Fibroblast of lung (primary cell): ENCODE measurements around the gene CLSTN2. TPM values are rescaled to one million over a fixed set of nuclear protein-coding genes. Genes with fewer than 3 reads are reported as not detected.

Experiments
- DNase-seq, 2 donors: peaks; one replicate each; pipeline versions ENCODE4 v3.0.0 to v3.0.0-alpha.2; 2010; ENCODE audit warnings: low read depth in 2 of 2
- H2AFZ ChIP-seq: 2 replicates; pipeline ENCODE4 v1.5.1; 2012; ENCODE audit warnings: low read length, control low read depth, inconsistent platforms
- H3K27ac ChIP-seq: 2 replicates; pipeline ENCODE4 v1.5.1; 2011; ENCODE audit warnings: low read length, control low read depth; ENCODE audit not compliant: insufficient read depth
- H3K27me3 ChIP-seq: 2 replicates; pipeline ENCODE4 v1.5.1; 2011; ENCODE audit warnings: mild to moderate bottlenecking, low read length; ENCODE audit not compliant: control insufficient read depth, insufficient read depth
- H3K36me3 ChIP-seq: 2 replicates; pipeline ENCODE4 v1.5.1; 2011; ENCODE audit warnings: low read length; ENCODE audit not compliant: control insufficient read depth, insufficient read depth
- H3K4me1 ChIP-seq: 2 replicates; pipeline ENCODE4 v1.5.1; 2011; ENCODE audit warnings: low read length; ENCODE audit not compliant: control insufficient read depth, insufficient read depth; ENCODE audit errors: extremely low read depth
- H3K4me2 ChIP-seq: 2 replicates; pipeline ENCODE4 v1.5.1; 2011; ENCODE audit warnings: low read length, control low read depth; ENCODE audit not compliant: insufficient read depth; ENCODE audit errors: extremely low read depth
- H3K4me3 ChIP-seq, 4 experiments: fragments of 200-600 bp in 1 of 4; sonication (generic) in 1 of 4; replicated peaks in 1 of 4; 2 replicates each; pipeline ENCODE4 v1.5.1; 2011 to 2016; ENCODE audit warnings: low read length in 4 of 4, low read depth in 3 of 4, mild to moderate bottlenecking in 3 of 4, control low read depth in 2 of 4, inconsistent platforms in 1 of 4, mixed read lengths in 1 of 4; ENCODE audit not compliant: insufficient read depth in 1 of 4; ENCODE audit errors: control extremely low read depth in 1 of 4
- H3K79me2 ChIP-seq: 2 replicates; pipeline ENCODE4 v1.5.1; 2012; ENCODE audit warnings: mild to moderate bottlenecking, low read length, inconsistent platforms; ENCODE audit not compliant: control insufficient read depth, insufficient read depth
- H3K9ac ChIP-seq: 2 replicates; pipeline ENCODE4 v1.5.1; 2011; ENCODE audit warnings: mild to moderate bottlenecking, low read length, control low read depth; ENCODE audit not compliant: insufficient read depth
- H3K9me3 ChIP-seq: 2 replicates; pipeline ENCODE4 v1.5.1; 2012; ENCODE audit warnings: low read depth, low read length; ENCODE audit not compliant: control insufficient read depth, insufficient read depth
- H4K20me1 ChIP-seq: 2 replicates; pipeline ENCODE4 v1.5.1; 2011; ENCODE audit warnings: low read length; ENCODE audit not compliant: control insufficient read depth, insufficient read depth; ENCODE audit errors: extremely low read depth
- EZH2 ChIP-seq: IDR thresholded peaks from 2 replicates; pipeline ENCODE4 v1.5.1; 2012; ENCODE audit warnings: low read length, control low read depth, mild to moderate bottlenecking; ENCODE audit errors: missing control alignments
- polyA plus RNA-seq, 2 donors: library from polyadenylated mRNA; depleted of rRNA in 1 of 2; stranded (reverse) in 1 of 2; unstranded in 1 of 2; fragments of >200 nt; gene quantifications; 2 replicates each; pipeline ENCODE4 v1.2.1, GENCODE V29; 2011 to 2012; ENCODE audit warnings: missing spikeins in 1 of 2
- total RNA-seq: library from RNA; depleted of rRNA; stranded (reverse); fragments of >200 nt; gene quantifications from 2 replicates; pipeline ENCODE4 v1.2.1, GENCODE V29; 2014
- TF ChIP-seq, protein P1 (sequence below), 2 donors: IDR thresholded peaks in 1 of 2; conservative IDR thresholded peaks in 1 of 2; 1 replicate in 1 of 2; 2 replicates in 1 of 2; pipeline ENCODE4 v1.5.1; 2011 to 2012; ENCODE audit warnings: low read length in 2 of 2, control low read depth in 1 of 2, inconsistent platforms in 1 of 2, low read depth in 1 of 2, mild to moderate bottlenecking in 1 of 2

CLSTN2 gene
- total and polyA plus RNA-seq, 2 donors (not counting 1 experiment from before 2014, with no cell fraction given) = under 0.01 to 1.3 TPM

DNA sequence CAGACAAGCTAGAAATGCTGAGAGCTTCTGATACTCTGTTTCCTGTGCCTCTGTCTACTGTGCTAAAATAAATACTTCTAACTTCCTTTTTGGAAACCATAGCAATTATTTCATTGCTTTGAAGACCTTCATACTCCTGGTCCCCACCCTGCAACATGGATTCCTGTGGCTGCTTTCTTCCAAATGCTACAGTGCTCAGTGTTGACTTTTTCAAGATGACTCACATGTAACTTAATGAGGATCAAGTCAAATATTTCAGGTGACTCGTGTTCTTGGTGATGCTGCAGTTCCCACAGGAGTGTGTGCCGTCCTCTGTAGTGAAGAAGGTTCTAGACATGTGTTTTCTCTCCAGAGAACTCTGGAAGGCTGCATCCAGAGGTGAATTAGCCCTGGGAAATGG lies 288.6 kb downstream of the CLSTN2 start:
- Histone ChIP-seq H3K27me3 (no peaks in the 10 kb centered on the region), H3K9me3 (no peaks in the 10 kb centered on the region), H3K4me3 (no peak overlapping the region), H4K20me1 (no peaks in the 10 kb centered on the region), H3K9ac (no peak overlapping the region), H3K27ac (no peak overlapping the region), H3K36me3 (no peaks in the 10 kb centered on the region), H2AFZ (no peak overlapping the region), H3K4me1 (no peaks in the 10 kb centered on the region), H3K79me2 (no peaks in the 10 kb centered on the region), H3K4me2 (no peak overlapping the region)
- peak in 1 of 2 donors; percentile 91 for DNase-seq
- TF ChIP-seq, protein P1, sequence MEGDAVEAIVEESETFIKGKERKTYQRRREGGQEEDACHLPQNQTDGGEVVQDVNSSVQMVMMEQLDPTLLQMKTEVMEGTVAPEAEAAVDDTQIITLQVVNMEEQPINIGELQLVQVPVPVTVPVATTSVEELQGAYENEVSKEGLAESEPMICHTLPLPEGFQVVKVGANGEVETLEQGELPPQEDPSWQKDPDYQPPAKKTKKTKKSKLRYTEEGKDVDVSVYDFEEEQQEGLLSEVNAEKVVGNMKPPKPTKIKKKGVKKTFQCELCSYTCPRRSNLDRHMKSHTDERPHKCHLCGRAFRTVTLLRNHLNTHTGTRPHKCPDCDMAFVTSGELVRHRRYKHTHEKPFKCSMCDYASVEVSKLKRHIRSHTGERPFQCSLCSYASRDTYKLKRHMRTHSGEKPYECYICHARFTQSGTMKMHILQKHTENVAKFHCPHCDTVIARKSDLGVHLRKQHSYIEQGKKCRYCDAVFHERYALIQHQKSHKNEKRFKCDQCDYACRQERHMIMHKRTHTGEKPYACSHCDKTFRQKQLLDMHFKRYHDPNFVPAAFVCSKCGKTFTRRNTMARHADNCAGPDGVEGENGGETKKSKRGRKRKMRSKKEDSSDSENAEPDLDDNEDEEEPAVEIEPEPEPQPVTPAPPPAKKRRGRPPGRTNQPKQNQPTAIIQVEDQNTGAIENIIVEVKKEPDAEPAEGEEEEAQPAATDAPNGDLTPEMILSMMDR (conservative IDR thresholded peaks at IDR 0.05 in 1 of 2, IDR thresholded peaks at IDR 0.05 in 1 of 2; ENCODE audit: low read depth in 1 of 2, low read length in 2 of 2) = no peak
- no peak for TF ChIP-seq EZH2

DNA sequence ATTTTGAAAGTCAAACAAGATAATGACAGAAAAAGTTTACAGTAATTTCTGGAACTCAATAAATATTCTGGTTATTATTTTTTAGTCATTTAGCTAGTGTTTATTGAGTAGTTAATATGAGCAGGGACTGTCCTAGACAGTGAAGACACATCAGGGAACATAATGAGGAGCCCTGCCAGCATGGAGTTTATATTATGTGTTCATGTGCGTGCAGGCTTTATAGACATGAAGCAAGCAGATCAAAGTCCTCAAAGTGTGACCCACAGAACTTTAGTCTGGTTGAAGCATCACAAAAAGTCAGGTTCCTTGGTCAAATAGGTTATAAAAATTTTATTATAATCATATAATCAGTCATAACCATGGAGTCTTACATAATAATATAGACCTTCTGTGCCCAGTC lies 289.3 kb downstream of the CLSTN2 start:
- no peaks in the 10 kb centered on the region for H3K27me3 ChIP-seq
- no peaks in the 10 kb centered on the region for H3K79me2 ChIP-seq
- H3K4me2 ChIP-seq = no peak overlapping the region
- no peaks in the 10 kb centered on the region for H3K4me1 ChIP-seq
- H2AFZ ChIP-seq = no peak overlapping the region
- H3K9ac ChIP-seq = no peak overlapping the region
- H3K27ac ChIP-seq = no peak overlapping the region
- H3K9me3 ChIP-seq = no peaks in the 10 kb centered on the region
- no peak for TF ChIP-seq EZH2
- TF ChIP-seq, protein P1 (conservative IDR thresholded peaks at IDR 0.05 in 1 of 2, IDR thresholded peaks at IDR 0.05 in 1 of 2; ENCODE audit: low read depth in 1 of 2, low read length in 2 of 2) = no peak
- no peak overlapping the region for H3K4me3 ChIP-seq
- H4K20me1 ChIP-seq = no peaks in the 10 kb centered on the region
- H3K36me3 ChIP-seq = no peaks in the 10 kb centered on the region
- DNase-seq = no peak

GRCh38 chr3:140225996-140226395 lies 291.0 kb downstream of the CLSTN2 start:
- no peak for TF ChIP-seq EZH2
- TF ChIP-seq, protein P1 (conservative IDR thresholded peaks at IDR 0.05 in 1 of 2, IDR thresholded peaks at IDR 0.05 in 1 of 2; ENCODE audit: low read depth in 1 of 2, low read length in 2 of 2) = no peak
- H3K9me3 ChIP-seq = no peaks in the 10 kb centered on the region
- no peaks in the 10 kb centered on the region for H3K4me1 ChIP-seq

More at GRCh38 chr3:140225996-140226395, 291.0 kb downstream of the CLSTN2 start:
- peak in 1 of 2 donors; percentile 13 for DNase-seq
- H2AFZ ChIP-seq = no peak overlapping the region
- no peaks in the 10 kb centered on the region for H3K36me3 ChIP-seq
- H4K20me1 ChIP-seq = no peaks in the 10 kb centered on the region
- H3K79me2 ChIP-seq = no peaks in the 10 kb centered on the region
- H3K27me3 ChIP-seq = no peaks in the 10 kb centered on the region
- H3K9ac ChIP-seq = no peak overlapping the region
- no peak overlapping the region for H3K4me3 ChIP-seq
- no peak overlapping the region for H3K4me2 ChIP-seq
- H3K27ac ChIP-seq = no peak overlapping the region
